ENCODE data around the gene LIPT2. TPM values are rescaled to one million over a fixed set of nuclear protein-coding genes. Genes with fewer than 3 reads are reported as not detected.

LIPT2 gene
- total RNA-seq, 4 donors from 2014 or later: 4.0 to 10.9 (median 8.1) TPM

- TF ChIP-seq POLR2A (IDR thresholded peaks at IDR 0.05) (no peak), CTCF (IDR thresholded peaks at IDR 0.05) (no peak)
- 67 to 69% methylated on average over 10 of the region's 10 CpGs for WGBS, 2 donors
- DNase-seq (ENCODE audit: low spot score in 2 of 2): peak in 1 of 2 donors; percentile 66
- H3K4me3 ChIP-seq (ENCODE audit: low read depth, poor library complexity, severe bottlenecking): no peak overlapping the region
- intact Hi-C loops (cut with DNase I; ENCODE audit: low total_unique reads): no loop called here
Observed at GRCh38 chr11:74473382-74474173, 19.9 kb downstream of the LIPT2 start.

- peak in 1 of 2 donors; percentile 12 for DNase-seq (ENCODE audit: low spot score in 2 of 2)
- 79 to 80% methylated on average over 5 of the region's 5 CpGs for WGBS, 2 donors
- no peak overlapping the region for H3K4me3 ChIP-seq (ENCODE audit: low read depth, poor library complexity, severe bottlenecking)
- intact Hi-C loops (cut with DNase I; ENCODE audit: low total_unique reads): no loop called here
- no peak for TF ChIP-seq POLR2A (IDR thresholded peaks at IDR 0.05)
- no peak for TF ChIP-seq CTCF (IDR thresholded peaks at IDR 0.05)
Observed at GRCh38 chr11:74471668-74472429, 21.7 kb downstream of the LIPT2 start.

DNA sequence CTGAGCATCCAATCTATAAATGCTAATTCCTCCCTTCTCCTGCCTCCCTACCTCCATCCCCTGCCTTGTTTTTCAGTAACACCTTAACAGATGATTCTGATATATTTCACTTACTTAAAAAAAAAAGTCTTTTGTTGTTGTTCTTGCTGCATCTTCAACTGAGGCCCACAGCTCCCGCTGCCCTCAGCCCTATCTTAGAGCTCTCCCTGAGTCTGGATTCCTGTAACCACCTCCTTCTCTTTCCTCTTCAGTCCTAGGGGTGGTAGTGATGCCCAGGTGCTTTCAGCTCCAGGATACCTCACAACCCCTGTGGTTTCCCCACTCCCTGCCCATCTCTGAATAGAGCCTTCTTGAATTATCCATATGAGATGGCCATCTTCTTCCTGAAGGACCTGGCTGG lies 22.5 kb downstream of the LIPT2 start:
- H3K4me3 ChIP-seq (ENCODE audit: low read depth, poor library complexity, severe bottlenecking): no peak overlapping the region
- whole genome bisulfite sequencing, 2 donors: 89 to 97% methylated on average over 1 of the region's 1 CpG
- peak in 1 of 2 donors; percentile 17 for DNase-seq (ENCODE audit: low spot score in 2 of 2)
- TF ChIP-seq CTCF (IDR thresholded peaks at IDR 0.05) (no peak), POLR2A (IDR thresholded peaks at IDR 0.05) (no peak)
- intact Hi-C loops (cut with DNase I; ENCODE audit: low total_unique reads): no loop called here

DNA sequence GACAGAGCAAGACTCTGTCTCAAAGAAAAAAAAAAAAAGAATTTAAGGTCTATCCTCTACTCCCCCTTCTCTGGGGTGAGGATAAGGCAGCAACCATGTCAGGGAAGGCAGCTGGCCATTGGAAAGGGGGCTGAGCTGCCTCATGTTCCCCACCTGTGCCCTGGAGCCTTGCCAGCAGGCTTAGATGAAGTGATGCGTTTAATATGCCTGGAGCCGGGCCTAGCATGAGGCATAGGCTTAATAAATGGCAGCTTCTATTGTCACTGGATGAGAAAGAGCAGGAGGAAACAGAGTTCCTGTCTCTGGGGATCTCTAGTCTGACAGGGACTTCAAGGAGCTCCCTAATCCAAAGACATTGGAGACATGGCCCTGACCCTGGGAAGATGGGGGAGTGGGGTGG lies 23.0 kb downstream of the LIPT2 start:
- intact Hi-C loops (cut with DNase I; ENCODE audit: low total_unique reads): no loop called here
- peak in 1 of 2 donors; percentile 34 for DNase-seq (ENCODE audit: low spot score in 2 of 2)
- WGBS, 2 donors: 44 to 62% methylated on average over 2 of the region's 2 CpGs
- H3K4me3 ChIP-seq (ENCODE audit: low read depth, poor library complexity, severe bottlenecking): no peak overlapping the region
- no peak for TF ChIP-seq CTCF (IDR thresholded peaks at IDR 0.05)
- no peak for TF ChIP-seq POLR2A (IDR thresholded peaks at IDR 0.05)

- DNase-seq (ENCODE audit: low spot score in 2 of 2): peak in 1 of 2 donors; percentile 13
- TF ChIP-seq POLR2A (IDR thresholded peaks at IDR 0.05) (no peak), CTCF (IDR thresholded peaks at IDR 0.05) (no peak)
- no peak overlapping the region for H3K4me3 ChIP-seq (ENCODE audit: low read depth, poor library complexity, severe bottlenecking)
- 70 to 85% methylated on average over 1 of the region's 1 CpG for WGBS, 2 donors
- intact Hi-C loops (cut with DNase I; ENCODE audit: low total_unique reads): no loop called here
Observed at GRCh38 chr11:74468936-74469335, 24.6 kb downstream of the LIPT2 start.

All from lower leg skin (tissue), 4 donors.